DOHH2 (cell line): ENCODE data around the gene CUBN.
"Not testable (repeated sequence)": the region's sequence is repeated elsewhere in the genome, so short reads cannot be mapped to it uniquely, and the experiment has no call there.

ENCODE experiments used
- H3F3A ChIP-seq: fragments of 200-600 bp; sonication (generic), shearing (Covaris generic); 2 replicates; pipeline ENCODE4 v1.6.0; 2016; ENCODE audit warnings: antibody characterized with exemption, mild to moderate bottlenecking; ENCODE audit not compliant: control insufficient read depth, insufficient read depth
- H3K27ac ChIP-seq: fragments of 200-600 bp; sonication (generic); 2 replicates; pipeline ENCODE4 v1.5.1; 2014; ENCODE audit warnings: low read depth, mild to moderate bottlenecking, low read length, moderate library complexity
- H3K27me3 ChIP-seq: fragments of 200-600 bp; sonication (generic); 2 replicates; pipeline ENCODE4 v1.6.1; 2014; ENCODE audit warnings: mild to moderate bottlenecking, low read length, mixed read lengths; ENCODE audit not compliant: control insufficient read depth
- H3K36me3 ChIP-seq: fragments of 200-600 bp; sonication (generic); 2 replicates; pipeline ENCODE4 v1.6.1; 2014; ENCODE audit warnings: mild to moderate bottlenecking, low read length, moderate library complexity, mixed read lengths; ENCODE audit not compliant: control insufficient read depth
- H3K4me1 ChIP-seq: fragments of 200-600 bp; sonication (generic); 2 replicates; pipeline ENCODE4 v1.6.1; 2014; ENCODE audit warnings: mild to moderate bottlenecking, low read length, mixed read lengths; ENCODE audit not compliant: control insufficient read depth
- H3K4me2 ChIP-seq: fragments of 200-600 bp; sonication (generic); 2 replicates; pipeline ENCODE4 v1.6.0; 2014; ENCODE audit warnings: mild to moderate bottlenecking, low read length, moderate library complexity
- H3K4me3 ChIP-seq: fragments of 200-600 bp; sonication (generic); 2 replicates; pipeline ENCODE4 v1.5.1; 2014; ENCODE audit warnings: mild to moderate bottlenecking, low read length, mixed read lengths
- H3K79me2 ChIP-seq: fragments of 200-600 bp; sonication (generic); 2 replicates; pipeline ENCODE4 v1.6.1; 2014; ENCODE audit warnings: mild to moderate bottlenecking, low read length, mixed read lengths; ENCODE audit not compliant: control insufficient read depth
- H3K9me2 ChIP-seq: fragments of 200-600 bp; sonication (generic); replicated peaks from 2 replicates; pipeline ENCODE4 v1.6.1; 2014; ENCODE audit warnings: mild to moderate bottlenecking, low read length, mixed read lengths; ENCODE audit not compliant: control insufficient read depth
- H3K9me3 ChIP-seq: fragments of 200-600 bp; sonication (generic); 2 replicates; pipeline ENCODE4 v1.6.1; 2014; ENCODE audit warnings: antibody characterized with exemption, low read length, mixed read lengths; ENCODE audit not compliant: control insufficient read depth, insufficient read depth
- H4K20me1 ChIP-seq: fragments of 200-600 bp; sonication (generic); 2 replicates; pipeline ENCODE4 v1.6.0; 2014; ENCODE audit warnings: low read depth, mild to moderate bottlenecking, antibody characterized with exemption, low read length, moderate library complexity; ENCODE audit not compliant: control insufficient read depth, insufficient read depth
- EZH2phosphoT487 ChIP-seq: fragments of 200-600 bp; sonication (generic); IDR thresholded peaks from 2 replicates; pipeline ENCODE4 v1.6.1; 2017; ENCODE audit warnings: borderline replicate concordance, mild to moderate bottlenecking, antibody characterized with exemption, low read length, moderate library complexity, mixed read lengths
- TF ChIP-seq, protein P1 (sequence below): fragments of 200-600 bp; sonication (generic); IDR thresholded peaks from one replicate; pipeline ENCODE4 v1.5.1; 2014; ENCODE audit warnings: antibody characterized with exemption, mild to moderate bottlenecking, low read depth, low read length; ENCODE audit not compliant: poor library complexity, severe bottlenecking

Gene CUBN

GRCh38 chr10:16828701-16829175 is 300.9 kb downstream of the CUBN start:
- Histone ChIP-seq H3K4me3 (no peak overlapping the region), H3K4me1 (no peaks in the 10 kb centered on the region), H3K9me2 (no peaks in the 10 kb centered on the region), H3K9me3 (no peaks in the 10 kb centered on the region), H4K20me1 (no peaks in the 10 kb centered on the region), H3K79me2 (no peaks in the 10 kb centered on the region), H3K27me3 (no peaks in the 10 kb centered on the region), H3F3A (no peaks in the 10 kb centered on the region), H3K27ac (no peak overlapping the region), H3K36me3 (no peaks in the 10 kb centered on the region), H3K4me2 (no peak overlapping the region)
- TF ChIP-seq EZH2phosphoT487, result no peak
- TF ChIP-seq, protein P1, sequence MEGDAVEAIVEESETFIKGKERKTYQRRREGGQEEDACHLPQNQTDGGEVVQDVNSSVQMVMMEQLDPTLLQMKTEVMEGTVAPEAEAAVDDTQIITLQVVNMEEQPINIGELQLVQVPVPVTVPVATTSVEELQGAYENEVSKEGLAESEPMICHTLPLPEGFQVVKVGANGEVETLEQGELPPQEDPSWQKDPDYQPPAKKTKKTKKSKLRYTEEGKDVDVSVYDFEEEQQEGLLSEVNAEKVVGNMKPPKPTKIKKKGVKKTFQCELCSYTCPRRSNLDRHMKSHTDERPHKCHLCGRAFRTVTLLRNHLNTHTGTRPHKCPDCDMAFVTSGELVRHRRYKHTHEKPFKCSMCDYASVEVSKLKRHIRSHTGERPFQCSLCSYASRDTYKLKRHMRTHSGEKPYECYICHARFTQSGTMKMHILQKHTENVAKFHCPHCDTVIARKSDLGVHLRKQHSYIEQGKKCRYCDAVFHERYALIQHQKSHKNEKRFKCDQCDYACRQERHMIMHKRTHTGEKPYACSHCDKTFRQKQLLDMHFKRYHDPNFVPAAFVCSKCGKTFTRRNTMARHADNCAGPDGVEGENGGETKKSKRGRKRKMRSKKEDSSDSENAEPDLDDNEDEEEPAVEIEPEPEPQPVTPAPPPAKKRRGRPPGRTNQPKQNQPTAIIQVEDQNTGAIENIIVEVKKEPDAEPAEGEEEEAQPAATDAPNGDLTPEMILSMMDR, result no peak

DNA sequence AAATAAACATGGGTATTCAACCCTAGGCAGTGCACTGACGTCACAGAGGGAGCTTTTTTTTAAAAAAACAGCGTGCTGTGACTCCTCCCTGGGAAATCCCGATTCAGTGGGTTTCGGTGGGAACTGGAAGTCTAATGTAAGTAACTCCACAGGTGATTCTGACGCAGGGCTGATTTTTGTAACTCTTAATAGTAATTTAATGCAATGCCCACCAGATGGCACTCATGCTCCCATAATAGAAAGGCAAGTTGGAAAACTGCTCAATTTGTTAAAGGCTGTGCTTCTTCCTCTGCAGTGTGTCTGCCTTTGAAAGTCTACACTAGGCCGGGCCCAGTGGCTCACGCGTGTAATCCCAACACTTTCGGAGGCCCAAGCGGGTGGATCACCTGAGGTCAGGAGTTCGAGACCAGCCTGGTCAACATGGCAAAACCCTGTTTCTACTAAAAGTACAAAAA is 301.5 kb downstream of the CUBN start:
- H4K20me1 ChIP-seq, result no peaks in the 10 kb centered on the region
- H3K36me3 ChIP-seq, result no peaks in the 10 kb centered on the region
- TF ChIP-seq EZH2phosphoT487, result no peak
- TF ChIP-seq, protein P1, result peak; percentile 62
- H3K27me3 ChIP-seq, result no peaks in the 10 kb centered on the region
- H3K9me3 ChIP-seq, result peaks cover 2% of the 10 kb centered on the region; the same call in 1 of the 2 replicates
- H3K27ac ChIP-seq, result no peak overlapping the region
- no peak overlapping the region for H3K4me2 ChIP-seq
- H3K79me2 ChIP-seq, result no peaks in the 10 kb centered on the region
- H3K9me2 ChIP-seq, result no peaks in the 10 kb centered on the region
- no peak overlapping the region for H3K4me3 ChIP-seq
- no peaks in the 10 kb centered on the region for H3F3A ChIP-seq
- no peaks in the 10 kb centered on the region for H3K4me1 ChIP-seq

GRCh38 chr10:16827474-16827873 is 302.1 kb downstream of the CUBN start:
- H3K4me3 ChIP-seq, H3K4me2 ChIP-seq, H3K27ac ChIP-seq, H4K20me1 ChIP-seq, H3K36me3 ChIP-seq, H3K9me3 ChIP-seq, H3K4me1 ChIP-seq, H3F3A ChIP-seq, H3K27me3 ChIP-seq, H3K79me2 ChIP-seq, H3K9me2 ChIP-seq: not testable (repeated sequence)

GRCh38 chr10:16822726-16823360 is 306.8 kb downstream of the CUBN start:
- Histone ChIP-seq H3K9me2 (no peaks in the 10 kb centered on the region), H3K4me1 (peaks cover 7% of the 10 kb centered on the region), H4K20me1 (no peaks in the 10 kb centered on the region), H3K27ac (no peak overlapping the region), H3K36me3 (no peaks in the 10 kb centered on the region), H3K4me2 (no peak overlapping the region), H3K4me3 (no peak overlapping the region), H3K79me2 (no peaks in the 10 kb centered on the region), H3F3A (no peaks in the 10 kb centered on the region), H3K9me3 (peaks cover 18% of the 10 kb centered on the region), H3K27me3 (no peaks in the 10 kb centered on the region)
- TF ChIP-seq, protein P1, result no peak
- TF ChIP-seq EZH2phosphoT487, result no peak
